Neural progenitor cell (in vitro differentiated cells): Measurements from ENCODE around the gene NAP1L4.

ENCODE experiments used
- EZH2 ChIP-seq: fragments of 200-600 bp; sonication (generic); IDR thresholded peaks from 2 replicates; pipeline ENCODE4 v1.6.1; 2017; ENCODE audit warnings: antibody characterized with exemption, mild to moderate bottlenecking, moderate library complexity
- EZH2phosphoT487 ChIP-seq: fragments of 200-600 bp; sonication (generic); IDR thresholded peaks from 2 replicates; pipeline ENCODE4 v1.6.1; 2017; ENCODE audit warnings: antibody characterized with exemption
- TF ChIP-seq, protein P1 (sequence below): fragments of 200-600 bp; sonication (generic); IDR thresholded peaks from 2 replicates; pipeline ENCODE4 v1.5.1; 2017; ENCODE audit warnings: antibody characterized with exemption, mild to moderate bottlenecking

DNA sequence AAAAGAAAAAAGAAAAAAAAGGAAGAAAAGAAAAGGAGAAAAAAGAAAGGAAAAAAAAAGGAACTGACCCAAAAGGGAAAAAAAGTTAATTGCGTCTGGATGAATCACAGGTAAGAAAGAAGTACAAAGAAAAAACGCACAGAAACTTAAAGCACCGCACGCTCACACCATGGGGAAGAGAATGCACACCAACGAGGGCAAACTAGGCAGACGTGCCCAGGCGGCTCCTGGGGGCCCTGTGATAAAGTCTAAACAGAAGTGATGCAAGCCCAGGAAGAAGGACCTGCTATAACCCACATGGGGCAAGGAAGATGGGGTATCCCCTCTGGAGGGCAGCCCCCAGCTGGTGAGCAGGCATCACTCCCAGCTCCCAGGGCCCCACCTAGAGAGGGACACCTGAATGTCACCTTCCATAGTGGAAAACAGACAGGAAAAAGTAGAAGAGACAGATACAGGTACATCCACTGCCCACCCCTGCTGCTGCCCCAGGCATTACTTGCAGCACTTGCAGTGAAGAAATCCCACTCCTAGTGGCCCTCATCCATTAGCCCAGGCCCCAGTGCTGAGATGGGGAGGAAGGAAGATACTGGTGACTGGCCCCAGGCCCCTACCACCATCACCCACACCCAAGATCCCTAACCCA, 28.9 kb downstream of the NAP1L4 start:
- TF ChIP-seq, protein P1, sequence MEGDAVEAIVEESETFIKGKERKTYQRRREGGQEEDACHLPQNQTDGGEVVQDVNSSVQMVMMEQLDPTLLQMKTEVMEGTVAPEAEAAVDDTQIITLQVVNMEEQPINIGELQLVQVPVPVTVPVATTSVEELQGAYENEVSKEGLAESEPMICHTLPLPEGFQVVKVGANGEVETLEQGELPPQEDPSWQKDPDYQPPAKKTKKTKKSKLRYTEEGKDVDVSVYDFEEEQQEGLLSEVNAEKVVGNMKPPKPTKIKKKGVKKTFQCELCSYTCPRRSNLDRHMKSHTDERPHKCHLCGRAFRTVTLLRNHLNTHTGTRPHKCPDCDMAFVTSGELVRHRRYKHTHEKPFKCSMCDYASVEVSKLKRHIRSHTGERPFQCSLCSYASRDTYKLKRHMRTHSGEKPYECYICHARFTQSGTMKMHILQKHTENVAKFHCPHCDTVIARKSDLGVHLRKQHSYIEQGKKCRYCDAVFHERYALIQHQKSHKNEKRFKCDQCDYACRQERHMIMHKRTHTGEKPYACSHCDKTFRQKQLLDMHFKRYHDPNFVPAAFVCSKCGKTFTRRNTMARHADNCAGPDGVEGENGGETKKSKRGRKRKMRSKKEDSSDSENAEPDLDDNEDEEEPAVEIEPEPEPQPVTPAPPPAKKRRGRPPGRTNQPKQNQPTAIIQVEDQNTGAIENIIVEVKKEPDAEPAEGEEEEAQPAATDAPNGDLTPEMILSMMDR = no peak
- TF ChIP-seq EZH2 = no peak
- no peak for TF ChIP-seq EZH2phosphoT487
